Stimulated activated naive CD4-positive, alpha-beta T cell (primary cell): ENCODE results near the gene OR2T5.
"Not testable (repeated sequence)": the region's sequence is repeated elsewhere in the genome, so short reads cannot be mapped to it uniquely, and the experiment has no call there.

Experiments
- DNase-seq, 6 experiments: peaks; one replicate each; lab custom pipeline; 2025; lab: John Stamatoyannopoulos, UW

OR2T5 gene

DNA sequence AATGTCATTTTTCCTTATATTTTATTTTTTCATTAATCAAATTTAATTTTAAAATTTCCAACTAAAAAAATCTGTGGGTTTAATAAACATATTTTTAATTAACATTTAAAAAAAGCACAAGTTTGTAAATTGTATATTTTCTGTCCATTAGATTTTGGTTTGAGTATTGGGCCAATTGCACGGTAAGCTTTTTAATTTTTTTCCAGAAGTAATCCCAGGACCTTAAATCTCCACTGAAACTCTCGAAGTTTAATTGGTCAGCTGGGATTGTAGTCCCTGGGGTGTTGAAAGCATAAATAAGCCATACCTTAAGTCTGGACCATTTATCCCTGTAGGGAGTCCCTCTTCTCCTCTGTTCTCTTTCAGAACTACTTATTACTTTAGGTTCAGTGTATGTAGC, 19.4 kb downstream of the OR2T5 start, which contains the start of gene OR2G6:
Gene OR2G6 (plus strand): TSS at position 301 of the 400 bp plus-strand sequence. CDS start 13,574 bp downstream, outside the sequence.
- not testable (repeated sequence) for DNase-seq

DNA sequence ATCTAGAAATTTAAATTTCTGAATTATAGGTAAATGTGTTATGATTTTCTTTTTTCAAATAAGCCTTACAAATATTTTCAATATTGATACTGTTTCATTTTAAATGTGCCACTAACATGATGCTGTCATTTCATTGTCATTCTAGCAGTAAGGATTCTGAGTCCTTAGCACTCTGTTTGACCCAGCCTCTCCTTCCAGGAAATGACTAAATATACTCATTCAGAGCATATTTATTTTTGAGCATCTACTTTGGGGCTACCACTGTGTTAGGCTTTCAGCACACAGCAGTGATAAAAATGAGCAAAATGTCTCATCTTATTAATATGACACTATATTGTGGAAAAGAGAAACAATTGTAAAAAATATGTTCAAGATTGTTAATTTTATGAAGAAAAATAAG, 21.8 kb downstream of the OR2T5 start:
- DNase-seq = not testable (repeated sequence)

DNA sequence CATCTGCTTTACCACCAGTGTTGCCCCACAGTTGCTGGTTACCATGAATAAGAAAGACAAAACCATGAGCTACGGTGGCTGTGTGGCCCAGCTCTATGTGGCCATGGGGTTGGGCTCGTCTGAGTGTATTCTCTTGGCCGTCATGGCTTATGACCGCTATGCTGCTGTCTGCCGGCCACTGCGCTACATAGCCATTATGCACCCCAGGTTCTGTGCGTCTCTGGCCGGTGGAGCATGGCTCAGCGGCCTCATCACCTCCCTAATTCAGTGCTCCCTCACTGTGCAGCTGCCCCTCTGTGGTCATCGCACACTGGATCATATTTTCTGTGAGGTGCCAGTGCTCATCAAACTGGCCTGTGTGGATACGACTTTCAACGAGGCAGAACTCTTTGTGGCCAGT, 33.5 kb downstream of the OR2T5 start:
- DNase-seq = no peak

DNA sequence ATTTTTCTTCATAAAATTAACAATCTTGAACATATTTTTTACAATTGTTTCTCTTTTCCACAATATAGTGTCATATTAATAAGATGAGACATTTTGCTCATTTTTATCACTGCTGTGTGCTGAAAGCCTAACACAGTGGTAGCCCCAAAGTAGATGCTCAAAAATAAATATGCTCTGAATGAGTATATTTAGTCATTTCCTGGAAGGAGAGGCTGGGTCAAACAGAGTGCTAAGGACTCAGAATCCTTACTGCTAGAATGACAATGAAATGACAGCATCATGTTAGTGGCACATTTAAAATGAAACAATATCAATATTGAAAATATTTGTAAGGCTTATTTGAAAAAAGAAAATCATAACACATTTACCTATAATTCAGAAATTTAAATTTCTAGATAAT, 49.1 kb downstream of the OR2T5 start:
- DNase-seq = not testable (repeated sequence)
